Tibial nerve (tissue), 4 donors: ENCODE data around the gene ENDOV.

Experiments
- CTCF ChIP-seq, 5 experiments: fragments of 200-600 bp in 3 of 5; fragments of 450-650 bp in 2 of 5; sonication (generic) in 3 of 5; IDR thresholded peaks; one replicate each; pipeline ENCODE4 v1.5.1; 2016 to 2019; ENCODE audit warnings: antibody characterized with exemption in 5 of 5, mild to moderate bottlenecking in 3 of 5, moderate library complexity in 2 of 5
- EP300 ChIP-seq, 2 donors: sonication (generic); formaldehyde crosslinking; IDR thresholded peaks; one replicate each; pipeline ENCODE4 v1.6.1; 2017; ENCODE audit warnings: antibody characterized with exemption in 2 of 2, mild to moderate bottlenecking in 1 of 2

- TF ChIP-seq CTCF (IDR thresholded peaks at IDR 0.05) = no peak
- TF ChIP-seq EP300 (IDR thresholded peaks at IDR 0.05) = no peak
Observed at GRCh38 chr17:80460429-80460834, 45.5 kb downstream of the ENDOV start.
